SK-N-SH (cell line): ENCODE results near the gene WNT3. TPM values are rescaled to one million over a fixed set of nuclear protein-coding genes. Genes with fewer than 3 reads are reported as not detected.

ENCODE experiments used
- CTCF ChIA-PET: fragments of 300-600, 350-600 bp; formaldehyde crosslinking; extraction: SDS; loops from one replicate; lab custom pipeline; 2021; lab: Yijun Ruan, JAX
- POLR2A ChIA-PET: fragments of 350-600 bp; sonication (Branson Sonifier 250); formaldehyde crosslinking; extraction: SDS; loops from one replicate; lab custom pipeline; 2020; ENCODE audit warnings: antibody characterized with exemption, inconsistent platforms; lab: Yijun Ruan, JAX
- DNase-seq: peaks from one replicate; pipeline ENCODE4 v3.0.0; 2012
- H2AFZ ChIP-seq: fragments of 200-600 bp; sonication (generic); 2 replicates; pipeline ENCODE4 v1.8.1; 2016; ENCODE audit warnings: antibody characterized with exemption, mild to moderate bottlenecking, low read depth
- H3F3A ChIP-seq: fragments of 200-600 bp; sonication (generic); replicated peaks from 2 replicates; pipeline ENCODE3; 2016; ENCODE audit warnings: antibody characterized with exemption, mild to moderate bottlenecking; ENCODE audit not compliant: insufficient read depth
- H3K27ac ChIP-seq, 2 experiments: fragments of 200-500 bp in 1 of 2; fragments of 200-600 bp in 1 of 2; sonication (Bioruptor generic) in 1 of 2; sonication (generic), shearing (Covaris generic) in 1 of 2; 2 replicates each; pipeline versions ENCODE4 v1.5.1 to v1.6.1; 2014 to 2016; ENCODE audit warnings: low read depth in 2 of 2, inconsistent platforms in 1 of 2, low read length in 1 of 2, mild to moderate bottlenecking in 1 of 2, mixed read lengths in 1 of 2
- H3K27me3 ChIP-seq: fragments of 200-600 bp; sonication (generic), shearing (Covaris generic); 2 replicates; pipeline ENCODE4 v1.6.1; 2016; ENCODE audit warnings: mixed run types; ENCODE audit not compliant: insufficient read depth
- H3K36me3 ChIP-seq, 2 experiments: fragments of 200-500 bp in 1 of 2; fragments of 200-600 bp in 1 of 2; sonication (Bioruptor generic) in 1 of 2; sonication (generic) in 1 of 2; replicated peaks in 1 of 2; 2 replicates each; pipeline versions ENCODE3 to v1.5.1; 2014 to 2016; ENCODE audit warnings: low read length in 1 of 2, mild to moderate bottlenecking in 1 of 2; ENCODE audit not compliant: insufficient read depth in 2 of 2, control insufficient read depth in 1 of 2
- H3K4me1 ChIP-seq, 2 experiments: fragments of 200-500 bp in 1 of 2; fragments of 200-600 bp in 1 of 2; sonication (Bioruptor generic) in 1 of 2; sonication (generic), shearing (Covaris generic) in 1 of 2; 2 replicates each; pipeline versions ENCODE4 v1.5.1 to v1.6.1; 2014 to 2016; ENCODE audit warnings: low read depth in 1 of 2, low read length in 1 of 2, mixed run types in 1 of 2; ENCODE audit not compliant: insufficient read depth in 2 of 2, control insufficient read depth in 1 of 2
- H3K4me2 ChIP-seq: fragments of 200-600 bp; sonication (generic), shearing (Covaris generic); 2 replicates; pipeline ENCODE4 v1.6.1; 2017; ENCODE audit warnings: mixed run types
- H3K4me3 ChIP-seq, 2 experiments: fragments of 200-500 bp in 1 of 2; fragments of 200-600 bp in 1 of 2; sonication (Bioruptor generic) in 1 of 2; sonication (generic), shearing (Covaris generic) in 1 of 2; 2 replicates each; pipeline versions ENCODE4 v1.5.1 to v1.8.1; 2014 to 2016; ENCODE audit warnings: low read depth in 2 of 2, inconsistent platforms in 1 of 2, low read length in 1 of 2, mild to moderate bottlenecking in 1 of 2, mixed read lengths in 1 of 2, moderate library complexity in 1 of 2
- H3K79me2 ChIP-seq: fragments of 200-600 bp; sonication (generic); 2 replicates; pipeline ENCODE4 v1.8.1; 2017; ENCODE audit warnings: mild to moderate bottlenecking; ENCODE audit not compliant: insufficient read depth
- H3K9ac ChIP-seq: fragments of 200-600 bp; sonication (generic); 2 replicates; pipeline ENCODE4 v1.6.1; 2017; ENCODE audit warnings: mixed run types
- H3K9me2 ChIP-seq: fragments of 200-600 bp; sonication (generic); 2 replicates; pipeline ENCODE4 v1.6.1; 2017; ENCODE audit warnings: mixed run types
- H3K9me3 ChIP-seq: fragments of 200-600 bp; sonication (generic); 2 replicates; pipeline ENCODE4 v1.6.1; 2017; ENCODE audit warnings: mixed run types, mild to moderate bottlenecking, moderate library complexity
- H4K20me1 ChIP-seq: fragments of 200-600 bp; sonication (generic); 2 replicates; pipeline ENCODE4 v1.6.1; 2017; ENCODE audit warnings: mild to moderate bottlenecking, mixed run types; ENCODE audit not compliant: insufficient read depth
- CHD2 ChIP-seq: fragments of 150-350 bp; IDR thresholded peaks from 2 replicates; pipeline ENCODE4 v1.6.1; 2018; ENCODE audit warnings: low read length; ENCODE audit not compliant: partially characterized antibody
- FOSL2 ChIP-seq: IDR thresholded peaks from 2 replicates; pipeline ENCODE4 v1.4.0; 2012; ENCODE audit warnings: low read depth, mild to moderate bottlenecking, moderate library complexity, borderline replicate concordance
- FOXJ3 ChIP-seq: sonication (generic); formaldehyde crosslinking; IDR thresholded peaks from 2 replicates; pipeline ENCODE4 v1.5.1; 2020; ENCODE audit warnings: mild to moderate bottlenecking, missing genetic modification reagents
- NFIC ChIP-seq: IDR thresholded peaks from 2 replicates; pipeline ENCODE4 v1.4.0; 2012; ENCODE audit warnings: borderline replicate concordance
- NRF1 ChIP-seq: IDR thresholded peaks from 2 replicates; pipeline ENCODE4 v1.6.1; 2012; ENCODE audit warnings: low read depth, mild to moderate bottlenecking, low read length
- RCOR1 ChIP-seq: fragments of 150-350 bp; IDR thresholded peaks from 2 replicates; pipeline ENCODE4 v1.6.1; 2017; ENCODE audit warnings: antibody characterized with exemption, low read length
- RFX5 ChIP-seq: IDR thresholded peaks from 2 replicates; pipeline ENCODE4 v1.6.1; 2012; ENCODE audit warnings: mild to moderate bottlenecking, improper control_type of control experiment, low read length
- RXRA ChIP-seq: IDR thresholded peaks from 2 replicates; pipeline ENCODE4 v1.4.0; 2012; ENCODE audit warnings: low read depth, mild to moderate bottlenecking, borderline replicate concordance
- SMC3 ChIP-seq: IDR thresholded peaks from 2 replicates; pipeline ENCODE4 v1.6.1; 2012; ENCODE audit warnings: low read depth, low read length, improper control_type of control experiment
- TEAD4 ChIP-seq: IDR thresholded peaks from 2 replicates; pipeline ENCODE4 v1.4.0; 2012; ENCODE audit warnings: mild to moderate bottlenecking, borderline replicate concordance; ENCODE audit not compliant: insufficient read depth
- YY1 ChIP-seq: IDR thresholded peaks from 2 replicates; pipeline ENCODE4 v1.4.0; 2012; ENCODE audit warnings: low read depth, mild to moderate bottlenecking
- WGBS: methylation state at CpG from one replicate; pipeline ENCODE4 v1.1.6; 2017; ENCODE audit warnings: low lambda C conversion rate; 5-methylcytosine and 5-hydroxymethylcytosine counted together
- polyA plus RNA-seq, 3 experiments: library from polyadenylated mRNA; depleted of rRNA; stranded (reverse); fragments of >200 nt; gene quantifications; 2 replicates each; pipeline ENCODE4 v1.2.3, GENCODE V29; 2012
- TF ChIP-seq, protein P1 (sequence below): fragments of 150-350 bp; IDR thresholded peaks from 2 replicates; pipeline ENCODE4 v1.6.1; 2017; ENCODE audit warnings: antibody characterized with exemption, low read length, low read depth, borderline replicate concordance
- TF ChIP-seq, protein P2 (sequence below): IDR thresholded peaks from 2 replicates; pipeline ENCODE4 v1.6.1; 2012; ENCODE audit warnings: mild to moderate bottlenecking, low read depth, low read length, moderate library complexity
- TF ChIP-seq, protein P3 (sequence below): IDR thresholded peaks from 2 replicates; pipeline ENCODE4 v1.4.0; 2012; ENCODE audit warnings: low read depth, borderline replicate concordance
- TF ChIP-seq, protein P4 (sequence below): fragments of 200-600 bp; sonication (generic); IDR thresholded peaks from 2 replicates; pipeline ENCODE4 v1.6.1; 2017; ENCODE audit warnings: antibody characterized with exemption, mild to moderate bottlenecking, moderate library complexity

Gene WNT3
- polyA plus RNA-seq, 1 of the 3 experiments (the other 2 are of a cell fraction) = 5.3 TPM

DNA sequence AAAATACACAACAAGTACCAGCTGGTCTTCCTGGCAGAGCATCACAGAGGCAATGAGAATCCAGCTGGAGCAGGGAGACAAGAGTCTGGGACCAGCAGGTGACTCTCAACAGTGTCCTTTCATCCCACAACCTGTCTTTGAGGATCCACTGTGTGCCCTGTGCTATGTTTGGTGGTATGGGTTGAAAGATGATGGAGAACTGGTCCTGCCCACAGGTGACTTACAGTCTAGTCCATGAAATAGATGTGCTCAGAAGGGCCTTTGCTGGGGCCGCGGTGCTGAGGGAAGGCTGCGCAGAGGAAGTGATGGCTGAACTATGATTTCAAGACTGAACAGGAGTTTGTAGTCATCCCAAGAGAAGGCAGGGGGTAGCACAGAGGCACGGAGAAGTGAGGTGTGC lies 17.9 kb downstream of the WNT3 start:
- no peaks in the 10 kb centered on the region for H3K36me3 ChIP-seq
- TF ChIP-seq, protein P1, sequence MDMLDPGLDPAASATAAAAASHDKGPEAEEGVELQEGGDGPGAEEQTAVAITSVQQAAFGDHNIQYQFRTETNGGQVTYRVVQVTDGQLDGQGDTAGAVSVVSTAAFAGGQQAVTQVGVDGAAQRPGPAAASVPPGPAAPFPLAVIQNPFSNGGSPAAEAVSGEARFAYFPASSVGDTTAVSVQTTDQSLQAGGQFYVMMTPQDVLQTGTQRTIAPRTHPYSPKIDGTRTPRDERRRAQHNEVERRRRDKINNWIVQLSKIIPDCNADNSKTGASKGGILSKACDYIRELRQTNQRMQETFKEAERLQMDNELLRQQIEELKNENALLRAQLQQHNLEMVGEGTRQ = no peak
- no peak for TF ChIP-seq RFX5
- TF ChIP-seq CHD2 = no peak
- CTCF ChIA-PET = interaction anchor here (0.7 to 1.1 kb wide), 3 partner anchors 13 to 700 kb away, joined by 3 to 5 read pairs (median 3); no protein-coding TSS in a partner anchor
- 97% methylated on average over 4 of the region's 4 CpGs for WGBS
- no peaks in the 10 kb centered on the region for H3F3A ChIP-seq
- H3K4me1 ChIP-seq = no peaks in the 10 kb centered on the region; a peak in 1 of 4 replicates
- no peak for DNase-seq
- no peaks in the 10 kb centered on the region for H3K9me3 ChIP-seq
- no peaks in the 10 kb centered on the region; the same call in 1 of the 2 replicates for H3K27me3 ChIP-seq
- POLR2A ChIA-PET = no interaction called here
- no peaks in the 10 kb centered on the region for H4K20me1 ChIP-seq
- H3K9ac ChIP-seq = no peak overlapping the region
- no peaks in the 10 kb centered on the region for H3K9me2 ChIP-seq
- no peaks in the 10 kb centered on the region for H3K79me2 ChIP-seq
- H3K4me3 ChIP-seq = no peak overlapping the region
- no peak overlapping the region for H2AFZ ChIP-seq
- H3K4me2 ChIP-seq = no peak overlapping the region
- H3K27ac ChIP-seq = no peak overlapping the region

DNA sequence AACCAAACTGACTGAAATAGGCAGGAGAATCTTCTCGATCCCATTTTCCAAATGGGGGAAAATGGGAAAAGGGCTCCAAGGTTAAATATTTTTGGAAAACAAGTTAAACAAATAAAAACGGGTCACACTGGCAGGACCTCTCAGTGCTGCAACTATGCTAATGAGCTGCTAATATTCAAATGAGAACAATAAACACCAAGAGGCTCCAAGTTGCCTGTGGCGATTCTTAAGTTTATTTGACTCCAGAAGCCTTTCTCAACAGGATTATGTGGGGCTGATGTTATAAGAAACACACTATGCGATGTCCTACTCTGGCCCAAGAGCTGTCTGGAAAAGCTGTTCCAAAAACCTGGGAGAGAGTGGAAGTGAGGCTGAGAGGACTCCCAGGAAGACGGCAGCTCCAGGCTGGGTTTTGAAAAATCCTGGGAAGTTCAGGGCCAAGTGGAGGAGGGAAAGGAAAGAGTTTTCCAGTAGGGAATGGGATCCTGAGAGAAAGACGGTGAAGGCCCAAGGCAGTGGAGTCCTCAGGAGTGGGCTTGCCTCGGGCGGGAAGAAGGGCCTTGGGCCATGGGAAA lies 21.4 kb downstream of the WNT3 start:
- Histone ChIP-seq H3K79me2 (no peaks in the 10 kb centered on the region), H3K9me3 (no peaks in the 10 kb centered on the region), H3K27me3 (peaks cover 16% of the 10 kb centered on the region; the same call in 1 of the 2 replicates), H3K27ac (no peak overlapping the region), H3F3A (no peaks in the 10 kb centered on the region), H3K9ac (no peak overlapping the region), H3K4me3 (no peak overlapping the region), H3K9me2 (no peaks in the 10 kb centered on the region), H3K4me2 (no peak overlapping the region), H4K20me1 (no peaks in the 10 kb centered on the region), H3K36me3 (no peaks in the 10 kb centered on the region), H3K4me1 (no peaks in the 10 kb centered on the region), H2AFZ (no peak overlapping the region)
- CTCF ChIA-PET = interaction anchor here (1.5 to 2.9 kb wide), 7 partner anchors 9 to 144 kb away, joined by 4 to 11 read pairs (median 5); no protein-coding TSS in a partner anchor
- POLR2A ChIA-PET = no interaction called here
- WGBS = 82% methylated on average over 8 of the region's 8 CpGs
- DNase-seq = no peak
- TF ChIP-seq FOXJ3 (no peak), TEAD4 (no peak), RFX5 (no peak), RCOR1 (no peak), RXRA (no peak), YY1 (no peak), SMC3 (no peak), NFIC (no peak), FOSL2 (no peak), NRF1 (no peak)
- TF ChIP-seq, protein P2, sequence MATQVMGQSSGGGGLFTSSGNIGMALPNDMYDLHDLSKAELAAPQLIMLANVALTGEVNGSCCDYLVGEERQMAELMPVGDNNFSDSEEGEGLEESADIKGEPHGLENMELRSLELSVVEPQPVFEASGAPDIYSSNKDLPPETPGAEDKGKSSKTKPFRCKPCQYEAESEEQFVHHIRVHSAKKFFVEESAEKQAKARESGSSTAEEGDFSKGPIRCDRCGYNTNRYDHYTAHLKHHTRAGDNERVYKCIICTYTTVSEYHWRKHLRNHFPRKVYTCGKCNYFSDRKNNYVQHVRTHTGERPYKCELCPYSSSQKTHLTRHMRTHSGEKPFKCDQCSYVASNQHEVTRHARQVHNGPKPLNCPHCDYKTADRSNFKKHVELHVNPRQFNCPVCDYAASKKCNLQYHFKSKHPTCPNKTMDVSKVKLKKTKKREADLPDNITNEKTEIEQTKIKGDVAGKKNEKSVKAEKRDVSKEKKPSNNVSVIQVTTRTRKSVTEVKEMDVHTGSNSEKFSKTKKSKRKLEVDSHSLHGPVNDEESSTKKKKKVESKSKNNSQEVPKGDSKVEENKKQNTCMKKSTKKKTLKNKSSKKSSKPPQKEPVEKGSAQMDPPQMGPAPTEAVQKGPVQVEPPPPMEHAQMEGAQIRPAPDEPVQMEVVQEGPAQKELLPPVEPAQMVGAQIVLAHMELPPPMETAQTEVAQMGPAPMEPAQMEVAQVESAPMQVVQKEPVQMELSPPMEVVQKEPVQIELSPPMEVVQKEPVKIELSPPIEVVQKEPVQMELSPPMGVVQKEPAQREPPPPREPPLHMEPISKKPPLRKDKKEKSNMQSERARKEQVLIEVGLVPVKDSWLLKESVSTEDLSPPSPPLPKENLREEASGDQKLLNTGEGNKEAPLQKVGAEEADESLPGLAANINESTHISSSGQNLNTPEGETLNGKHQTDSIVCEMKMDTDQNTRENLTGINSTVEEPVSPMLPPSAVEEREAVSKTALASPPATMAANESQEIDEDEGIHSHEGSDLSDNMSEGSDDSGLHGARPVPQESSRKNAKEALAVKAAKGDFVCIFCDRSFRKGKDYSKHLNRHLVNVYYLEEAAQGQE = no peak
- TF ChIP-seq, protein P3, sequence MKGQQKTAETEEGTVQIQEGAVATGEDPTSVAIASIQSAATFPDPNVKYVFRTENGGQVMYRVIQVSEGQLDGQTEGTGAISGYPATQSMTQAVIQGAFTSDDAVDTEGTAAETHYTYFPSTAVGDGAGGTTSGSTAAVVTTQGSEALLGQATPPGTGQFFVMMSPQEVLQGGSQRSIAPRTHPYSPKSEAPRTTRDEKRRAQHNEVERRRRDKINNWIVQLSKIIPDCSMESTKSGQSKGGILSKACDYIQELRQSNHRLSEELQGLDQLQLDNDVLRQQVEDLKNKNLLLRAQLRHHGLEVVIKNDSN = no peak
- TF ChIP-seq, protein P4, sequence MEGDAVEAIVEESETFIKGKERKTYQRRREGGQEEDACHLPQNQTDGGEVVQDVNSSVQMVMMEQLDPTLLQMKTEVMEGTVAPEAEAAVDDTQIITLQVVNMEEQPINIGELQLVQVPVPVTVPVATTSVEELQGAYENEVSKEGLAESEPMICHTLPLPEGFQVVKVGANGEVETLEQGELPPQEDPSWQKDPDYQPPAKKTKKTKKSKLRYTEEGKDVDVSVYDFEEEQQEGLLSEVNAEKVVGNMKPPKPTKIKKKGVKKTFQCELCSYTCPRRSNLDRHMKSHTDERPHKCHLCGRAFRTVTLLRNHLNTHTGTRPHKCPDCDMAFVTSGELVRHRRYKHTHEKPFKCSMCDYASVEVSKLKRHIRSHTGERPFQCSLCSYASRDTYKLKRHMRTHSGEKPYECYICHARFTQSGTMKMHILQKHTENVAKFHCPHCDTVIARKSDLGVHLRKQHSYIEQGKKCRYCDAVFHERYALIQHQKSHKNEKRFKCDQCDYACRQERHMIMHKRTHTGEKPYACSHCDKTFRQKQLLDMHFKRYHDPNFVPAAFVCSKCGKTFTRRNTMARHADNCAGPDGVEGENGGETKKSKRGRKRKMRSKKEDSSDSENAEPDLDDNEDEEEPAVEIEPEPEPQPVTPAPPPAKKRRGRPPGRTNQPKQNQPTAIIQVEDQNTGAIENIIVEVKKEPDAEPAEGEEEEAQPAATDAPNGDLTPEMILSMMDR = no peak
